ENCODE data around the gene FLII. TPM values are rescaled to one million over a fixed set of nuclear protein-coding genes. Genes with fewer than 3 reads are reported as not detected.

FLII gene
- total RNA-seq, 1 experiment from 2014 or later, result 169 TPM

DNA sequence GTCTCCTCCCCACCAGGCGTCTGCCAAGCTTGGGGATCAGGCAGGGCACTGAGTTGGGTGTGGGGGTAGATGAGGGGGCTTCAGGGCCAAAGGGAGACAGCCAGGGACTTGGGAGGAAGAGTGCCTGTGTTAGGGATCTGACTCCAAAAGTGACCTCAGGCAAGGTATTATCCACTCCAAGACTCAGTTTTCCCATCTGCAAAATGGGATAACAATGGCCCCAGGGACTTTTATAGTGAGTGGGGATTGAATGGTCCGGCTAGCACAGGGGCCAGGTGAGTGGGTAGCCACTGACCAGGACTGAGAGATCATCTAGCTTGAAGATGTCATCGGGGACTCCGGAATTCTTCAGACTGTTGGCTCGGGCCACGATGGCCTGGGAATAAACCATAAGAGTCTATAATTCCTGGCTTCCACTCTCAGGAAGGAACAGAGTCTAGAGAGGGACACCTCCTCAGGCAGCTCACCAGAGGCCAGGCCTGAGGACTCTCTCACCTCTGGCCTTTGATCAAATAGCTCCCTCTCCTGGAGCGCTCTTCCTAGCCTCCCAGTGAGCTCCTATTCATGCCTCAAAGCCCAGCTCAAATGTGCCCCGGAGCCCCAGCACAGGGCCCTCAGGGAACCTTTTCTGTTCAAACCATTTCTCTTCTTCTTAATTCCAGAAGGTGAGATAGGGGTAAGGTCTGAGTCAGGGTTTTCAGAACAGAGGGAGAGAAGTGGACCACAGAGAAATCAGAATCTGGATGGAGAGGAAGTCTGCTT, 3.5 kb downstream of the FLII start:
- Histone ChIP-seq H3K27ac (ENCODE audit: low read depth, low read length, poor library complexity, severe bottlenecking) (no peak overlapping the region), H3K27me3 (replicated peaks; ENCODE audit: insufficient read depth, low read depth, low read length, poor library complexity) (no peaks in the 10 kb centered on the region), H3K4me1 (ENCODE audit: insufficient read depth, low read length, poor library complexity, severe bottlenecking) (peaks cover 4% of the 10 kb centered on the region), H3K9me3 (ENCODE audit: low read depth, low read length, poor library complexity, severe bottlenecking) (no peaks in the 10 kb centered on the region), H3K4me3 (ENCODE audit: low read depth, low read length, poor library complexity, severe bottlenecking) (no peak overlapping the region), H3K36me3 (ENCODE audit: insufficient read depth, low read length, poor library complexity, severe bottlenecking) (peaks cover 28% of the 10 kb centered on the region)
- intact Hi-C loops (cut with micrococcal nuclease; ENCODE audit: unreplicated experiment), result no loop called here
- POLR2A ChIA-PET (ENCODE audit: low non-redundant PET), result no interaction called here
- no TSS peak for BruUV-seq (replicated peaks)
- CTCF ChIA-PET, result no interaction called here
- TF ChIP-seq CTCF (conservative IDR thresholded peaks at IDR 0.05; ENCODE audit: low read depth, low read length) (no peak), EZH2 (IDR thresholded peaks at IDR 0.05; ENCODE audit: borderline replicate concordance, low read depth, low read length, poor library complexity, severe bottlenecking) (no peak)
- DNase-seq (ENCODE audit: low spot score), result no peak

DNA sequence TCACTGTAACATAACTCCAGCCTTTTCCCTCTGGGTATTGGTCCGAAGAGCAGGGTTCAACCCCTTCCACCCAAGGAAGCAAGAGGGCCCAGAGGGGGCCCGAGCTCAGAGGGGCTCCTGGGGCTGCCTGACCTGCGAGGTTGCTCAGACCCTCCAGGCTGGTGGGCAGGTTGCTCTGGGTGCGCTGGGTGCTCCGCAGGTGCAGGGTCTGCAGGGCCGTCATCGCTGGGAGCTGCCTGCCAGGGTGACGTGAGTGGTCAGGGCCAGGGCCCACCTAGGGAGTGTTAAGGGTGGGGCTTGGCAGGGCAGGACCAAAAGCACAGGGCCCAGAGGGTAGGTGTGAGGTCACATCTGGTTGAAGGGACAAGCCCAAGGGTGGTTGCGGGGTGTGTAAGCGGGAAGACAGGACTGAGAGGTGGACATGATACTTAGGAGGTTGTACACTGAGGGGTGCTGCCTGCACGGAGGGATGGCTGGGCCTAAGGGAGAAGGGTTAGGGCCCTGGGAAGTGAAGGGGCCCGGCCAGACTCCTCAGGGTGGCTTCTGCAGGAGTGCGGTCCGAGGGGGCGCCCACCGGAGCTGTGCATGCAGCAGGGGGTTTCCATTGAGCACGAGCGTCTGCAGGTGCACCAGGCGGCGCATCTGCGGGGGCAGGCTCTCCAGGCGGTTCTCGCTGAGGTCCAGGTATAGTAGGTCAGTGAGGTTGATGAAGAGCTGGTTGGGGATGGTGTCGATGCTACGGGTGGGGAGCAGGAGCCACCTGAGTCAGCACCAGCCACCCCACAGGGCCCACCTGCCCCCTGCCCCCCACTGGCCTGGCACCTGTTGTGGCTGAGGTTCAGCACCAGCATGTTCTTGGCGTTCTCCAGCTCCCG, 4.4 kb downstream of the FLII start:
- POLR2A ChIA-PET (ENCODE audit: low non-redundant PET), result no interaction called here

More for the DNA sequence above, 4.4 kb downstream of the FLII start:
- no TSS peak for BruUV-seq (replicated peaks)
- peaks cover 4% of the 10 kb centered on the region for H3K4me1 ChIP-seq (ENCODE audit: insufficient read depth, low read length, poor library complexity, severe bottlenecking)
- intact Hi-C loops (cut with micrococcal nuclease; ENCODE audit: unreplicated experiment), result no loop called here
- CTCF ChIA-PET, result no interaction called here
- H3K27ac ChIP-seq (ENCODE audit: low read depth, low read length, poor library complexity, severe bottlenecking), result no peak overlapping the region
- peaks cover 29% of the 10 kb centered on the region for H3K36me3 ChIP-seq (ENCODE audit: insufficient read depth, low read length, poor library complexity, severe bottlenecking)
- no peaks in the 10 kb centered on the region for H3K9me3 ChIP-seq (ENCODE audit: low read depth, low read length, poor library complexity, severe bottlenecking)
- DNase-seq (ENCODE audit: low spot score), result no peak
- H3K27me3 ChIP-seq (replicated peaks; ENCODE audit: insufficient read depth, low read depth, low read length, poor library complexity), result no peaks in the 10 kb centered on the region
- TF ChIP-seq EZH2 (IDR thresholded peaks at IDR 0.05; ENCODE audit: borderline replicate concordance, low read depth, low read length, poor library complexity, severe bottlenecking), result no peak
- no peak for TF ChIP-seq CTCF (conservative IDR thresholded peaks at IDR 0.05; ENCODE audit: low read depth, low read length)
- H3K4me3 ChIP-seq (ENCODE audit: low read depth, low read length, poor library complexity, severe bottlenecking), result no peak overlapping the region

Measured in A673 (cell line).